ENCODE data around the gene FRMD4B.
"Not testable (repeated sequence)": the region's sequence is repeated elsewhere in the genome, so short reads cannot be mapped to it uniquely, and the experiment has no call there.

The FRMD4B gene

GRCh38 chr3:69282181-69282580 lies 103.7 kb downstream of the FRMD4B start:
- no peak for FAIRE-seq

- FAIRE-seq, result not testable (repeated sequence)
These were observed 108.5 kb downstream of the FRMD4B start for GRCh38 chr3:69277403-69277802.

GRCh38 chr3:69276884-69277283 lies 109.0 kb downstream of the FRMD4B start:
- FAIRE-seq, result no peak

- not testable (repeated sequence) for FAIRE-seq
These were observed 109.7 kb downstream of the FRMD4B start for GRCh38 chr3:69276191-69276590.

GRCh38 chr3:69273896-69274295 lies 112.0 kb downstream of the FRMD4B start:
- no peak for FAIRE-seq

- no peak for FAIRE-seq
These were observed 113.3 kb downstream of the FRMD4B start for GRCh38 chr3:69272556-69272955.

GRCh38 chr3:69271098-69271497 lies 114.8 kb downstream of the FRMD4B start:
- no peak for FAIRE-seq

- no peak for FAIRE-seq
These were observed 119.3 kb downstream of the FRMD4B start for GRCh38 chr3:69266585-69266984.

GRCh38 chr3:69266071-69266470 lies 119.8 kb downstream of the FRMD4B start:
- FAIRE-seq, result not testable (repeated sequence)

GRCh38 chr3:69260843-69261405 lies 125.0 kb downstream of the FRMD4B start:
- not testable (repeated sequence) for FAIRE-seq

- FAIRE-seq, result no peak
These were observed 125.6 kb downstream of the FRMD4B start for GRCh38 chr3:69260216-69260787.

- FAIRE-seq, result no peak
These were observed 126.8 kb downstream of the FRMD4B start for GRCh38 chr3:69259125-69259524.

- no peak for FAIRE-seq
These were observed 130.0 kb downstream of the FRMD4B start for GRCh38 chr3:69255928-69256327.

GRCh38 chr3:69254351-69254750 lies 131.5 kb downstream of the FRMD4B start:
- no peak for FAIRE-seq

GRCh38 chr3:69252631-69253030 lies 133.3 kb downstream of the FRMD4B start:
- FAIRE-seq, result no peak

- FAIRE-seq, result no peak
These were observed 133.7 kb downstream of the FRMD4B start for GRCh38 chr3:69252141-69252540.

GRCh38 chr3:69251078-69251805 lies 134.6 kb downstream of the FRMD4B start:
- peak; percentile 24 for FAIRE-seq

- peak; percentile 21 for FAIRE-seq
These were observed 135.9 kb downstream of the FRMD4B start for GRCh38 chr3:69250014-69250413.

GRCh38 chr3:69249001-69249400 lies 136.9 kb downstream of the FRMD4B start:
- no peak for FAIRE-seq

- FAIRE-seq, result no peak
These were observed 137.5 kb downstream of the FRMD4B start for GRCh38 chr3:69248436-69248835.

GRCh38 chr3:69246612-69247011 lies 139.3 kb downstream of the FRMD4B start:
- no peak for FAIRE-seq

- FAIRE-seq, result no peak
These were observed 141.8 kb downstream of the FRMD4B start for GRCh38 chr3:69244039-69244438.

GRCh38 chr3:69241769-69242168 lies 144.1 kb downstream of the FRMD4B start:
- FAIRE-seq, result no peak

Data from colon (tissue), 2 donors.